Stimulated activated CD4-positive, alpha-beta T cell treated with anti-CD3 and anti-CD28 coated beads, Interleukin-1b, Interleukin-23, amount 100 ng/mL, for 1 hour (primary cell): ENCODE results near the gene EEF1AKMT2.
"Not testable (repeated sequence)": the region's sequence is repeated elsewhere in the genome, so short reads cannot be mapped to it uniquely, and the experiment has no call there.

Source experiments
- DNase-seq, 2 donors: peaks; one replicate each; pipeline ENCODE4 v3.0.0-alpha.2; 2020; ENCODE audit warnings: low read depth in 2 of 2

EEF1AKMT2 gene

DNA sequence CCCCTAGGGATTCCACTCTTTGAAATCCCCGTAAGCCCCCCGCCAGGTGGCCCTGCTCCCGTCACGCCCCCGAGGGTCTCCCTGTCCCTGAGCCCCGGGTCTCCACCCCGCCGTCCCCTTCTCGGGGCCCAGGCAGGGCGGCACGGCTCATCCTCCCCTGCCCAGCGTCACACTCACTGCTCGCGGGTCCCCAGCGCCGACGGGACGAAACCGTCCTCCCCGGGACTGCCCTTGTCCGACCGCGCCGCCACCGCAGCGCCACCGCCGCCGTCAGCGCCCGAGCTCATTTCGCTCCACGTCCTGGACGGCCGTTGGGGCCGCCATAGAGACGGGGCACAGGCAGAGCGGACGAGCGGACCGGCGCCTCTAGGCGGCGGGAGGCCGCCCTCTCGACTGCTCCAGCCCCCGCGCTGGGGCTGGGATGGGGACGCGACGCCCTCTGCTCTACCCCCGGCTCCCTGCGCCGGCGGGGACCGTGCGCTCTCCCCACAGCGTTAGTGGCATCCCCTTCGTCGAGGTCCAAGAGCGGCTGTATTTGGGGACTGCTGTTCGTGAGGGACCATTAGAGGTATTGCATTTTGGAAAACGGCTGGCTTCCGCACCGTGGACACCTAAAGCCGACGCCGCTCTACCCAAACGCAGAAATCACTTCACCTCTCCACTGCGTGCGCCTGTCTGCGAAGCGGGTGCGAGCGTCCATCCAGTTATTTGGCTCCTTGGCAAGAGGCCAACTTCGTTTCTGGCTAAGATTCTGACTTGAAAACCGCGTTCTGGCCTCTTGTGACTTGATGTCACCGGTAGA lies at the start of gene EEF1AKMT2:
Gene EEF1AKMT2 (minus strand): TSS at position 341 of the 802 bp plus-strand sequence. CDS start 54 bp downstream, at position 287.
- DNase-seq = peak; percentile 50 to 68

DNA sequence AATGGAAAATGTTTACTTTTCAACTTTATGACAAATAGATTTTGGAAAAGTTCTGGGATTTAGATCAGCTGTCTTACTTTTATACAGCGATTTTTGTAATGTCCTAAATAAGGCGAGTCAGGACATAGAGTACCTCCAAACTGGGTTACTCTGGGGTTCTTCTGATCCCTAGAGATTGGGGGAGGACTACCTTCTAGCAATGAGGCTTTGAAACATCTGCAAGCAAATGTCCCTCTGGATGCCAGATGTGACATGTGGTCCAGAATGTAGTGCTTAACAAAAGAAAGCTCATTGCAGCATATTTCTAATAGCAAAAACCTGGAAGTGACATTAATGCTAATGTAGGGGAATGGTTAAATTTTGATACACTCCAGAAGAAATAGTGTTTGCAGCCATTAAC lies 46.0 kb upstream of the EEF1AKMT2 start:
- DNase-seq = no peak

DNA sequence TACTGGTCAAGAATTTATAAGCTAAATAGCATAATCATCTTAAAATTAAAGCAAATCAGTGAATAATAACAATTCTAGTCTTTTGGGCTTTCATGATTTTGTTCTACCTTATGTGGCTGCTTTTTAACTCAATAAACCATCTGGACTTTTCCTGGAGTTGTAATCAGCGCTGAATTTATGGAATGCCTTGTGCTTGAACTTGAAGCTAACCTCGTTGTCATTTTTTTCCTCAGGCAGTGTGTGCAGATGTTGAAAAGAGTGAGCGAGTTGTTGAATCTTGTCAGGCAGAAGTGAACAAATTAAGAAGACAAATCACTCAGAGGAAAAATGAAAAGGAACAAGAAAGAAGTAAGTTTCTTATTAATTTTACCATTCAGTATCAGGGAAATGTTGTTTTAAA lies 39.4 kb upstream of the EEF1AKMT2 start:
- DNase-seq = no peak

DNA sequence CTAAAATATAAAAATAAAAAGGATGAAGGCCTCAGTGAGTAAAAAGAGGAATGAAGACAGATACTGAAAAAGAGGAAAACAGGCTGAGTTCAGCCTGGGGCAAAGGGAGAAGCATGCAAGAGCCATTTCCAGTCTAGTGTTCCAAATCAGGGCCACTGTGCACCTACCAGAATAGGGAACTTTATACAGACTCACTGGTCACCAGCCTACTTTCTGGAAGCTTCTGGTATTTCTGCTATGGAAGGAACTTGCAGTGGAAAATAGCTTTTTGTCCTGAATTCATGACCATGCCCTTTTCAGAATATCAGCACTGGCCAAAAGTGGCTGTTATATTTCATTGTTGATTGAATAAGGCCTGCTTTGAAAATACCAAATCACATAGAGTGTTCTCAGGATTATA lies 38.8 kb upstream of the EEF1AKMT2 start:
- DNase-seq = no peak

DNA sequence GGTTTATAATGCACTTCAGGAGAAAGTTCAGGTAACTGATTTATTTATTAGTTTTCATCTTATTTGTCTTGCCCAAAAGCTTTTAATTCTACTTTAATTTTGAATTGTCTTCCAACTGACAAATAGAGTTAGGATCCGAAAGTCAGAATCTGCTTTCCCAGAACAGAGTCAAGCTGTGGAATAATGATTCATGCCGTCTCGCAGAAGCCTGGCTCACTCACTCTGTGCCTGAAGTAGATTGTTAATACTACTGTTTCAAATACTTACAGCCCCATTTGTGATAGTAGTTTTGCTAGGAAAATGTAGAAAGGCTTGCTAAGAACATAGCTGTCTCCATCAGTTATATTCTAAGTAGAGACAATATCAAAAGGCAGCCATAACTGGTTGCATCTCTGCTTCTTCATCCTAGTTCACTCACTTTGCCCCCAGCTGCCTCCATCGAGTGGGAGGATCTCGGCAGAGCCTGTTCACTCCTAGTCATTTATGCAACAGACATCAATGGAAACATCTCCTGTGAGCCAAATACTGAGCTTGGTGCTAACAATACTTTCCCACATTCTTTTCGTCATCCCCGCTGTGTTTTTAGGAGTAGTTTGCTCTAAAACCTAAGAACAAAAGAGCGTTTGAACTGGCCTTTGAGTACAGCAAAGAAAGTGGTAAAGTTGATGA lies 37.9 kb upstream of the EEF1AKMT2 start:
- DNase-seq = no peak

DNA sequence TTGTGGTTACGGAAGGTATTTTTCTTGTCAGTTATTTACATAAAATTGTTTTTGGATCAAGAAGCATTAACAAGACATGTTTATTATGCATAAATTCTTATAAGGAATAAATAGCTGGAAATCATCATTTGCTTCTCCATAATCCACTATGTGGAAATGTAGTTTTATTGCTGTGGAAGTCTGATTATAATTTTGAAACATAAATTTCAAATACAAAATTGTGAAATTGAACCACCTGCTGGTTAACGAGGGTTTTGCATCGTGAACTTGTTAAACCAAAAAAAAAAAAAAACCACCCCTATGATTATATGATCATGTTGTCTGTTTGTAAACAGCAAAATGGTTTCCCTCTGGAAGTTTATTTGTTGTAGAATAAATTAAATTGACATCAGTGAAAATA lies 35.8 kb upstream of the EEF1AKMT2 start:
- DNase-seq = no peak

DNA sequence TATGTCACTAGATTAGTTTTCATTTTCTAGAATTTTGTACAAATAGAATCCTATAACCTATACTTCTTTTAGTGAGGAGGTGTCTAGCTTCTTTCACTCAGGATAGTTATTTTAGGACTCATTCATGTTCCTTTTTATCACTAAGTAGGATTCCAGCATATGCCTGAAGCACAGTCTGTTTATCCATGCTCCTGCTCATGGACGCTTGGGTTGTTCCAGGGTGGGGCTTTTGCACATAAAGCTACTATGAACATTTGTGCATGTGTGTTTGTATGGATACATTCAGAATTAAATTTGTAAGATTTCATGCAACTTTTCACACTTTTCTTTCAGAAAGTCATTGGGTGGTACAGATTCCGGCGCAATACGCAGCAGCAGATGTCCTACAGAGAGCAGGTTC lies 34.6 kb upstream of the EEF1AKMT2 start:
- DNase-seq = no peak

DNA sequence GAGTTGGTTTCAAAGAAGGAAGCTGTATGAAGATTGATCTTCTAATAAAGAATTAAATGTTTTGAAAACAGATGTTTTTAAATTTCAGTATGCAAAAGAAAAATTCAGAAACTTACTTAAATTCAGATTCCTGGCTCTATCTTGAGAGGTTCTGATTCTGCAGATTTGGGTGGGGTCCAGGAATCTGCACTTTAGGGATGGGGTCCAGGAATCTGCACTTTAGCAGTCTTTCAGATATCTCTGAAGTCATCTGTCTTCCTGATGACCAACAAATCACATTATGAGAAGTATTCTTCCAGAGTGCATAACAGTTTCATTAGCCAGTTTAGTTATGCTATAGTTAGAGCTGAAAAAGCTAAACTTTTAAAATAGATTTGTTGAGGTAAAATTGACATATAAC lies 34.0 kb upstream of the EEF1AKMT2 start:
- DNase-seq = no peak

DNA sequence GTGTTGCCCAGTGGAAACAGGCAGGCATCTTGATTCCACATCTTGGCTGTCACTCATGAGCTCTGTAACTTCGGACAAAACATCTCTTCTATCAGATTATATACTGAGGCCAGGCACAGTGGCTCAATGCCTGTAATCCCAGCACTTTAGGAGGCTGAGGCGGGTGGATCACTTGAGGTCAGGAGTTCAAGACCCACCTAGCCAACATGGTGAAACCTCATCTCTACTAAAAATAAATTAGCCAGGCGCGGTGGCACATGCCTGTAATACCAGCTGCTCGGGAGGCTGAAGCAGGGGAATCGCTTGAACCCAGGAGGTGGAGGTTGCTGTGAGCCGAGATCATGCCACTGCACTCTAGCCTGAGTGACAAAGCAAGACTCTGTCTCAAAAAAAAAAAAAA lies 33.2 kb upstream of the EEF1AKMT2 start:
- not testable (repeated sequence) for DNase-seq

DNA sequence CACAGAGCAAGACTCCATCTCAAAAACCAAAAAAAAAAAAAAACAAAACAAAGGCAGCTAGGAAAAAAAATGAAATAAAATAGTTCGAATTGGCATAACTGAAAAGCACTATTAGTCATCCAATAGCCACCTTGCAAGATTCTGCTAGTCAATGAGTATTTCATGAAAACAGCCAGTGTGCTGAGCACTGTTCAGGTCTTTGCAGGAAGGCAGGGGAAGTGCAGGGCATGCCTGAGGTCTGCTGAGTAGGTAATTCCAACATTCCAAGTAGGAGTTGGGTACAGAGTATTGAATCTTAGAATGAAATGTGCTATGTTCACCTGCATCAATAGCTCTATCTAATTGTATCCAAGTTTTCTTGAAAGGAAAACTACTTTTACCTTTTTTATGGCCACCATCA lies 32.8 kb upstream of the EEF1AKMT2 start:
- DNase-seq = no peak

DNA sequence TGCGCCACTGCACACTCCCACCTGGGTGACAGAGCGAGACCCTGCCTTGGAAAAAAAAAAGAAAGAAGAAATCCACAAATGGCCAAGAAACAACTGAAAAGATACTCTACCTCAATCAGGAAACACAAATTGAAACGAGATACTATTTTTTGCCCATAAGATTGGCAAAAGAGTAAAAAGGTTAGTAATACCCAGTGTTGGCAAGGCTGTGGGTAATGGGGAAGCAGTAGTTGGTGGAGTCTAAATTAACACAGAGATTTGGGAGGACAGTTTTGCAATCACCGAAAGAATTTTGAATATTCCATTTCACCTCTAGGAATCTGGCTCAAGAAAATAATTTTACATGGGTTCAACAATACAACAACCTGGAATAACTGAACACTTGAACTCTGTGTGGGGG lies 29.8 kb upstream of the EEF1AKMT2 start:
- DNase-seq = no peak

DNA sequence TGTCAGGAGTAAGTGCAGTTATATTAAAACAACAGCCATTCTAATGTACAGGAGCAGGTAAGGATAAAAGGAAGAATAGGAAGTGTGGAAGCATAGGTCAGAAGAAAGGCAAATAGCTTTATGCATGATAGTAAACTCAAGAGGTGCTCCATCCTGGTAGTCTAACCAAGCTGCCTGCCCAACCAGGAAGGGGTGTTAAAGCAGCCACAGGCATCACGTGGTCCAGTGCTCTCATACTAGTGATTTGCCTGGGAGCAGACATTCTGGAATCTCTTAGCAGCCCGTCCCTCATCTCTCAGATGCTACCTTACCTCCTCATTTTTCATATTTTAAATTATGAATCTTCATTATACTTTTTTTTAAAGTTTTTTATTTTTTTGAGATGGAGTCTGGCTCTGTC lies 28.4 kb upstream of the EEF1AKMT2 start:
- no peak for DNase-seq

DNA sequence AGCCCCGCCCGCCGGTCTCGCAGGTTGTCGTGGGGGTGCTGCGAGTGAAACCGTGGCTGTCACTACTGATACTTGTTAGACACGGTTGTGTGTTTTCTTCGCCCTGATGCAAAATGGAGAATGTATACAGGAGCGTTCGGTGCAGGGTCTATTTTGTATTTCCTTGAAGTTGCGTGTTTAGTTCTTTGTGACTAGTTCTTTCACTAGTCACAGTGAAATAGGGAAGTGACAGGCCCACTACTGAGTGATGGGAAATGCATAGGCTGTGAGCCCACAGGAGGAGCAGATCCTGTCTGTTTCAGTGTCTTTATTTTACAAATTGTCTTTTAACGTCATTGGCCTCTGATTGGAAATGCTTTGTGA lies 10.6 kb upstream of the EEF1AKMT2 start:
- no peak for DNase-seq

DNA sequence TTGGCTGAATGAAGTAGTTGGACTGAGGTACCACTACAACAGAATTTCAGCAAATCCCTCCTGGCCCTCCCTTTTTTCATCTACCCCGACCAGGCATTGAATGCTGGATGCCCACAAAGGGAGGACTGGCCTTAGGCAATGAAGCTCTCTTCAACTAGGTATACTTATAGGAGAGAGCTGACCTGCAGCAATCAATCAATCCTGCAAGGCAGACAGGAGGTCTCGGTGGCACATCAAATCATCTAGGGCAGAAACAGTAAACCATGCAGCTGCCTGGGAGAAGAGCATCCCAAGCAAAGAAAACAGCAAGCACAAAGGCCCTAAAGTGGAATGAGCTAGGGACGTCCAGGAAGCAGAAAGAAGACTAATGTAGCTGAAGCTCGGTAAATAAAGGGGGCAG lies 7.5 kb upstream of the EEF1AKMT2 start:
- DNase-seq = no peak

DNA sequence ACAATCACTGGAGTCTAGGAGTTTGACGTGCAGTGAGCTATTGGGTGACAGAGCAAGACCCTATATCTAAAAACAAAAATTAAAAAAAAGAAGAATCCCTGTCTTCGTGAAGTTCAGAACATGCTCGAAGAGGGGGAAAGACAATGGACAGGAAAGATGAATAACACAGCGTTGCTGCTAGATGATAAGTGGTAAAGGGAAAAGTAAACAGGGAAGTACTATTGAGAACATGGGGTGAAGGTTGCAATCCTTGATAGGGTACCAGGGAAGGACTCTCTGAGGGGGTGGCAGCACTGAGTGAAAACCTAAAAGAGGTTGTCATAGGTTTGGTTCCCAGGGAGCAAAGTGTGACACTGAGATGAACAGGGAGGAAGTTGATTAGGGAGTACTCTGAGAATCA lies 7.1 kb upstream of the EEF1AKMT2 start:
- no peak for DNase-seq

DNA sequence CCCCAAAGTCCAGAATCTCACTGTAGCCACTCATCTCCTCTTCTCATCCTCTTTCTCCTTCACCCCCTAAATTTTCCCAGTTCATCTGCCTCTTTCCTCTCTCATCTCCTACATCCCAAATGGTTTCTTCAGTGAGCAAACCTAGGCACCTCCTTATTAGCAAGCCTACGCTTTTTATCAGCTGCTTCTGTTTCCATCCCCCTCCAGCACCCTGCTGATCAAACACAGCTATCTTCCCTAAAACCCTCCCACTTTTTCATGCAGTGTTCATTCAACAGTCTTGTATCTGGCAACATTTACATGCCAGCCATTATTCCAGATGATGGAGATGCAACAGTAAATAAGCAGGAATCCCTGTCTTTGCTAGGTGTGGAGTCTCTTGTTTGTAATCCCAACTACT lies 6.7 kb upstream of the EEF1AKMT2 start:
- no peak for DNase-seq

DNA sequence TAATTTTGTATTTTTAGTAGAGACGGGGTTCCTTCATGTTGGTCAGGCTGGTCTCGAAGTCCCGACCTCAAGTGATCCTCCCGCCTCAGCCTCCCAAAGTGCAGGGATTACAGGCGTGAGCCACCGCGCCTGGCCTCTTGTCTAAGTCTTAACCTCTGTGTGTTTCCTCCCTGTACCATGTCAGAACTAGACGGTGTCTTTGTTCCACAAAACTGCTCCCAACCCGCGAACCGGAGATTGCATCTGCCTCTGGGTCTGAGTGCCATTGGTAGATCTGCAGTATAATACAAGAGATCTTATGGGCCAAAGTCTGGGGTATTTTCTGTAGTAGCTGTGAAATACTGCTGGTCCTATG lies 1.3 kb upstream of the EEF1AKMT2 start:
- DNase-seq = no peak

DNA sequence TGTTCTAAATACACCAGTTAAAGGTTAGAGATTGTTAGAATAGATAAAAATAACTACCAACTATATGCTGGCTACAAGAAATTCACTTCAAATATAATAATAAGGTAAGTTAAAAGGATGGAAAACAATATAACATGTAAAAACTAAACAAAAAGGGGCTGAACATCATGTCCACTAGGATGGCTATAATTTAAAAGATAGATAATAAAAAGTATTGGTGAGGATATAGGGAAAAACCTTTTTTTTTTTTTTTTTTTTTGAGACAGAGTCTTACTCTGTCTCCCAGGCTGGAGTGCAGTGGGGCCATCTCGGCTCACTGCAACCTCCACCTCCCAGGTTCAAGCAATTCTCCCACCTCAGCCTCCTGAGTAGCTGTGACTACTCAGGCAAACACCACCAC lies 8.8 kb downstream of the EEF1AKMT2 start:
- DNase-seq = not testable (repeated sequence)

DNA sequence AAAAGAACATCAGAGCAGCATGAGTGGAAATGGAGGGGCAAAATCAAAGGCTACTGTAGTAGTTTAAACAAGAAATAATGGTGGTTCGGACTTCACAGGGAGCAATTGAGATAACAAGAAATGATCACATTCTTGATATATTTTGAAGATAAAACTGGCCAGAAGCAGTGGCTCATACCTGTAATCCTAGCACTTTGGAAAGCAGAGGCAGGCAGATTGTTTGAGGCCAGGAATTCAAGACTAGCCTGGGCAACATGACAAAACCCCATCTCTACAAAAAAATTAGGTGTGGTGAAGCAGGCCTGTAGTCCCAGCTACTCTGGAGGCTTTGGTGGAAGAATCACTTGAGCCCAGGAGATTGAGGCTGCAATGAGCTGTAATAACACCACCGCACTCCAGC lies 22.9 kb downstream of the EEF1AKMT2 start:
- no peak for DNase-seq

DNA sequence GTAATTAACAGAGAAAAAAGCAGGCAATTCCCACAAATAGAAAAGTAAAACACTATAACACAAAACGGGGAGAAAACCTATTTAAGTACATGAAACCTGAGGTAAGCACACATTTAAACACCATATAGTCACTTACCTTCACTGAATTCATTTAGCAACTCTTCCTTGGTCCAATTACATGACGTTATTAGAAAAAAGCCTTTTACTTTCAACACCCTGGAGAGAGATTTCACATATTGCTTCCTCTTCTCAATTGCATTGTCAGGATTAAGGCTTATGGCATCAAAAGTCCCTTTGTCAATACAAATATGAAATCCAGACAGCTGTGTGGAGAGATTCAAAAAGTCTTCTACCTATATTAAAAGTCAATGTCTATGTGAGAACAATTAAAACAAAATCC lies 26.4 kb downstream of the EEF1AKMT2 start:
- no peak for DNase-seq

DNA sequence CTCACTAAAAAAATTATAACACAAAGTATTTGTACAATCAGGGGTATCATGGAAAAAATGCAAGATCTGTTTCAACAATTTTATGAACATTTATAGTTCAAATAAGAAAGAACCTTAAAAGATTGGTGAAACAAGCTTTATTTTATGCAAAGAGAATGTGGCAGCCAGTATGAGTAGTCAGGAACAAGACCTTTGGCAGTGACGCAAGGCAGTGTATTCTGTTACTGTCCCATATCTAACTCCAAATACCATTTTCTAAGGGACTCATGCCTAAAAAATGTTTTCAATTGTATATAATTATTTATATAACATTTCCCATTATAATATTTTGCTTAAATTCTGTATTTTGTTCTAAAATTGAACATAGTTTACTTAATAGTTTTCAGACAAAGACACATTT lies 28.4 kb downstream of the EEF1AKMT2 start:
- DNase-seq = no peak

DNA sequence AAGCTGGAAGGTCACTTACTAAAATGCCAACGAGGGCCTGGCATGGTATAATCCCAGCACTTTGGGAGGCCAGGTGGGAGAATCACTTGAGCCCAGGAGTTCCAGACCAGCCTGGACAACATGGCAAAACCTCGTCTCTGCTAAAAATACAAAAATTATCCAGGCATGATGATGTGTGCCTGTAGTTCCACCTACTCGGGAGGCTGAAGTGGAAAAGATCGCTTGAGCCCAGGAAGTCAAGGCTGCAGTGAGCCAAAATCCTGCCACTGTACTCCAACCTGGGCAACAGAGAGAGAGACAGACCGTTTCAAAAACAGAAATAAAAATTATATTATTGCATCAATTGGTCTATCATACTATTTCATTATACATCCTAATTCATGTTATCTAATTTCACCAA lies 29.4 kb downstream of the EEF1AKMT2 start:
- DNase-seq = no peak

DNA sequence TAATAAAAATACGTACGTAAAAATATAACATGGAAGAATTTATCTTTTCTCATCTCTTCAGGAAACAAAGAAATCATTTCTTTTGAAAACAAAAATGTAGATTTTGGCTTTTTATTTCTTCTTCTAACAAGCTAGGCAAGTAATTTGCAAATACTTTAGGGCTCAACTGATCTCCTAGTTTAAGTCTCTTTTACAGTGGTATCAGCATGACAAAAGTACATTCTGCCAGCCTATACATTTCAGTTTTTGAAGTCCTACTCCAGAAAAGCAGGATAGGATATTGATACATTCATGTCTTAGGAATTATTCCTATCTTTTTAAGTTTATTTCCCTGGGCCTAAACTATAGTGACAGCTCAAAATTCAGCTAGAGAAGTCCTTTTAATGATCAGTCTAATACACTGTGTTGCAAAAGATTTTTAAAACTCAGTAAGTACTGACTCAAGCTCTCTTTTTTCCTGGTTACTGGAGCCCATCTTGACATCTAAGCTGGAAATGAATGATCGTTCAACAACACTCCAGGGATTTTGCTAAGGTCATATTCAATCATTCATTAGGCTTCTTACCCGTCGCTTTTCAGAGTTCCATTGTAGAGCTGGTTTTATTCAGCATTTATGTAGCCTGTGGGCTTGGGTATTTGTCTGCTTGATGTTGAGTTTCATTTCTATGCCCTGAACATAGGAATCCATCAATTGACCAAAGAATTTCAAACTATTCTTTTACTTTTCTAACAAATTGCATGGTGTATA lies 35.4 kb downstream of the EEF1AKMT2 start:
- DNase-seq = no peak
